HG02884 (cell line): ENCODE data around the gene DHX58.

ENCODE experiments used
- ATAC-seq: cut with Tn5 transposase; IDR thresholded peaks from one replicate; pipeline ENCODE4 v1.9.1; 2021; ENCODE audit warnings: mild to moderate bottlenecking, moderate library complexity; ENCODE audit not compliant: unreplicated experiment

DHX58 gene

GRCh38 chr17:42087736-42088705, 24.5 kb downstream of the DHX58 start:
- no peak for ATAC-seq

- ATAC-seq = no peak
Measured at GRCh38 chr17:42087042-42087701, 25.3 kb downstream of the DHX58 start.

- ATAC-seq = no peak
Measured at GRCh38 chr17:42081516-42082129, 30.9 kb downstream of the DHX58 start.

- no peak for ATAC-seq
Measured at GRCh38 chr17:42079541-42079940, 33.0 kb downstream of the DHX58 start.

GRCh38 chr17:42078396-42079043, 34.0 kb downstream of the DHX58 start:
- no peak for ATAC-seq

- no peak for ATAC-seq
Measured at GRCh38 chr17:42077755-42078154, 34.8 kb downstream of the DHX58 start.

GRCh38 chr17:42076797-42077559, 35.5 kb downstream of the DHX58 start:
- no peak for ATAC-seq

GRCh38 chr17:42075789-42076188, 36.7 kb downstream of the DHX58 start:
- no peak for ATAC-seq

GRCh38 chr17:42072323-42073187, 40.0 kb downstream of the DHX58 start:
- no peak for ATAC-seq

GRCh38 chr17:42071810-42072209, 40.7 kb downstream of the DHX58 start:
- ATAC-seq = no peak

- no peak for ATAC-seq
Measured at GRCh38 chr17:42068979-42069378, 43.5 kb downstream of the DHX58 start.

GRCh38 chr17:42067371-42068091, 45.0 kb downstream of the DHX58 start:
- ATAC-seq = no peak

- no peak for ATAC-seq
Measured at GRCh38 chr17:42065201-42065600, 47.3 kb downstream of the DHX58 start.

GRCh38 chr17:42062681-42063080, 49.8 kb downstream of the DHX58 start:
- no peak for ATAC-seq

- ATAC-seq = no peak
Measured at GRCh38 chr17:42061646-42062487, 50.6 kb downstream of the DHX58 start.

- ATAC-seq = no peak
Measured at GRCh38 chr17:42060231-42060630, 52.3 kb downstream of the DHX58 start.

- ATAC-seq = no peak
Measured at GRCh38 chr17:42059815-42060214, 52.7 kb downstream of the DHX58 start.

GRCh38 chr17:42058063-42058462, 54.5 kb downstream of the DHX58 start:
- ATAC-seq = no peak
